BLaER1 treated with 17β-estradiol and CSF1 and Interleukin-3, amounts not matched to agents 10 nM and 100 nM (cell line): ENCODE measurements around the gene C9orf85.

Source experiments
- H3K27ac ChIP-seq, 11 experiments: shearing (Covaris generic); formaldehyde crosslinking; 2 replicates each; pipeline ENCODE4 v1.8.1; 2022
- H3K27me3 ChIP-seq, 11 experiments: shearing (Covaris generic); formaldehyde crosslinking; 2 replicates each; pipeline ENCODE4 v1.8.1; 2022
- H3K36me3 ChIP-seq, 11 experiments: shearing (Covaris generic); formaldehyde crosslinking; 2 replicates each; pipeline ENCODE4 v1.8.1; 2022
- H3K4me1 ChIP-seq, 10 experiments: shearing (Covaris generic); formaldehyde crosslinking; 2 replicates each; pipeline ENCODE4 v1.8.1; 2022
- H3K4me2 ChIP-seq, 11 experiments: shearing (Covaris generic); formaldehyde crosslinking; 2 replicates each; pipeline ENCODE4 v1.8.1; 2022
- H3K4me3 ChIP-seq, 10 experiments: shearing (Covaris generic); formaldehyde crosslinking; 2 replicates each; pipeline ENCODE4 v1.8.1; 2022
- H3K9ac ChIP-seq, 11 experiments: shearing (Covaris generic); formaldehyde crosslinking; 2 replicates each; pipeline ENCODE4 v1.8.1; 2022
- H3K9me3 ChIP-seq, 11 experiments: shearing (Covaris generic); formaldehyde crosslinking; replicated peaks in 1 of 11; 2 replicates each; pipeline ENCODE4 v1.8.1; 2022
- H4K20me1 ChIP-seq, 11 experiments: shearing (Covaris generic); formaldehyde crosslinking; 2 replicates each; pipeline ENCODE4 v1.8.1; 2022
- Cebpa-rat ChIP-seq, 11 experiments: shearing (Covaris generic); IDR thresholded peaks; 2 replicates each; pipeline ENCODE4 v1.8.1; 2022

The C9orf85 gene

DNA sequence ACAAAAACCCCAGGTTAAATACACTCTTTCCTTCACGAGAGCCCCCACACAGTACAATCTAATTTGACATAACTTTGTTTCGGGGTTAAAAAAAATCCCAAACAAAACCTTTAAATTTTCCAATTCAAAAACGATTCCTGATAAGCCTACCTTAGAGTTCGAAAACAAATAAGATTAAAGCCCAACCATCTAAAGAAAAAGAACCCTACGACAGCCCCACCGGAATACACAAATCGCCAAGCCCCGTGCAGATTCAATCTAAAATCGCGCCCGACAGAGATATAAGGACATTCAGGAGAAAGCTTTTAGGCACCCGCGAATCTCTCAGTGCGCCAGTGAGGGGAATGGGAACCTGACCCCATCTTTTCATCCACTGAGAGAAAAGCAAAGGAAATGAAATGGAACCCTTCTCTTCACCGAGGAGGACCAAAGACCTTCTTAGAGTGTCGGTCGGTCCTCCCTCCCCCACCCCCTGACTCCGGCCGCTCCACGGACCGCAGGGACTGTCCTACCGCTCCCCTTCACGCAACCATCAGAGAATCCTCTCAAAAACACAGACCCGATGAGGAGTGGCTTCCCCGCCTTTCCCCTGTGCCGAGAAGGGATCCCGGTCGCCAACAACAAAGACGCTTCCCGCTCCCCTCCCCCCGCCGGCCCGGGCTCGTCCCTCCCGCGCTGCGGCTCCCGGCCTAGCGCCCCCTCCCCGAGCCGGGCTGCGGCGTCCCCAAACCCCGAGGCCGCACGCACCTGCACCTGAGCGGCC, 1.4 kb upstream of the C9orf85 start:
- H4K20me1 ChIP-seq = peaks cover 44 to 87% (median 77%) of the 10 kb centered on the region in 11 experiments; a peak in 21 of 22 replicates
- peaks cover 9 to 19% (median 15%) of the 10 kb centered on the region in 11 experiments; a peak in 18 of 22 replicates for H3K36me3 ChIP-seq
- no peaks in the 10 kb centered on the region for H3K9me3 ChIP-seq
- peak overlapping the region; percentile 90 to 100 (median 97) for H3K9ac ChIP-seq
- H3K4me3 ChIP-seq = peak overlapping the region; percentile 82 to 100 (median 92)
- no peaks in the 10 kb centered on the region for H3K27me3 ChIP-seq
- peak overlapping the region; percentile 78 to 99 (median 93); a peak in 20 of 22 replicates for H3K4me2 ChIP-seq
- TF ChIP-seq Cebpa-rat (IDR thresholded peaks at IDR 0.05) = no peak
- peaks cover 40 to 59% (median 54%) of the 10 kb centered on the region in 10 experiments for H3K4me1 ChIP-seq
- peak overlapping the region; percentile 88 to 99 (median 95) for H3K27ac ChIP-seq

DNA sequence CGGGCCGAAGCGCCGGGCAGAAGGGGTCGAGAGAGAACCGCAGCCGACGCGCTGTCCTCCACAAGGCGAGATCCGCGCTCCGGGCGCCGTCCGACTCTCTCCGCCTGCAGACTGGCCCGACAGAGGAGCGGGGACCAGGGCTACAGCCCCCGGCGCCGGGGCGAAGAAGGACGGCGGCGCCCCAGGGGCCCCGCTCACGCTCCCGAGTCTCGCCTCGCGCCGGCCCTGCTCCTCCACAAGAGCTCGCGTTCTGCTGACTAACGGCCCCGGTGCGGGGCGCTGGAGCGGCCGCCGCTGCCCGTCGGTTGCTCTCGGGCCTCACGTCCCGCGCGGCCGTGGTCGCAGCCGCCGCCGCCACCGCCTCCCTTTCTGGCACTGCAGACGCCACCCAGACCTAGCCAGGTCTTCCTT, 784 bp upstream of the C9orf85 start:
- Histone ChIP-seq H3K9me3 (no peaks in the 10 kb centered on the region), H3K36me3 (peaks cover 6 to 15% (median 11%) of the 10 kb centered on the region in 11 experiments; a peak in 18 of 22 replicates), H3K4me1 (peaks cover 35 to 58% (median 50%) of the 10 kb centered on the region in 10 experiments), H3K27ac (peak overlapping the region; percentile 88 to 99 (median 95)), H3K4me3 (peak overlapping the region; percentile 82 to 100 (median 92)), H3K9ac (peak overlapping the region; percentile 90 to 100 (median 97)), H3K27me3 (no peaks in the 10 kb centered on the region), H4K20me1 (peaks cover 41 to 87% (median 71%) of the 10 kb centered on the region in 11 experiments; a peak in 21 of 22 replicates), H3K4me2 (peak overlapping the region; percentile 7 to 95 (median 42); a peak in 15 of 22 replicates)
- no peak for TF ChIP-seq Cebpa-rat (IDR thresholded peaks at IDR 0.05)

DNA sequence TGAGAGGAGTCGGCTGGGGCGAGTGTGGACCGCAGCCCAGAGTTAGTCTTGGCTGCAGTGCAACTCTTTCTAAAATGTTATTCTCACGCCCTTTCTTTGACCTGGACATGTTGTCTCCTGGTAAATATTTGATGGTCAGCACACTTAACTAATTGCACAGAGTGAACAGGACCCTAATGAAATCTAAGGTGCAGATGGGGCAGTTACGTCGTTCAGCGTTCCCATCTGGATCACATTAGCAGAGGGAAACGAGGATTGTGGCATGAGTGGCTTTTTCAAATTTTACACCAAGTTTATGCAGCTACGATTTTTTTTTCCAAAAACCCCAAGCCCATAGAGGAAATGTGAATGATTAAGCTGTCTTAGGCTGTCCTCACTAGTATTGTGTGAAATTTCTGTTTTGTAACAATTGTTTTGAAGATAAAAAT, 483 bp downstream of the C9orf85 start:
- Histone ChIP-seq H3K4me2 (peak overlapping the region; percentile 86 to 97 (median 92)), H3K4me1 (peaks cover 24 to 50% (median 38%) of the 10 kb centered on the region in 10 experiments), H3K9me3 (no peaks in the 10 kb centered on the region), H3K36me3 (peaks cover 0 to 10% (median 0%) of the 10 kb centered on the region in 11 experiments; a peak in 6 of 22 replicates), H3K4me3 (peak overlapping the region; percentile 75 to 100 (median 89)), H3K27ac (peak overlapping the region; percentile 66 to 99 (median 82)), H3K9ac (peak overlapping the region; percentile 72 to 100 (median 83)), H3K27me3 (no peaks in the 10 kb centered on the region), H4K20me1 (peaks cover 32 to 86% (median 62%) of the 10 kb centered on the region in 11 experiments; a peak in 21 of 22 replicates)
- no peak for TF ChIP-seq Cebpa-rat (IDR thresholded peaks at IDR 0.05)

DNA sequence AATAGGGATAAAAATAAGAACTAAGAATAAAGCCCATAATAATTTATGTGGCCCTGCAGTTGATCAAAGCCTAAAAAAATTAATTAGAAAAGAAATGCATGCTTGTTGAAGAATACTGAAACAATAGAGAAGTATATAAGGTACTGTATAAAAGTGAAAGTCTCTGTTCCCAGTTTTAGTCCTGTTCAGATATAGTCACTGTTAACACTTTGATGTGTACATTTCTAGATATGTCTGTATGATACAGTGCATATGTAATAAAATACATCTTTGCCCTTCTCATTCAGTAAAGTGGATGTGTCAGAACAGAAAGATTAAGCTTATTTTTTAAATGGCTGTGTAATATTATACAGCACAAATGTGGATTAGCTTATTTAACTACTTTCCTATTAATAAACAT, 4.1 kb downstream of the C9orf85 start:
- Histone ChIP-seq H4K20me1 (peaks cover 12 to 60% (median 30%) of the 10 kb centered on the region in 11 experiments; a peak in 18 of 22 replicates), H3K27me3 (no peaks in the 10 kb centered on the region), H3K36me3 (peaks cover 8 to 38% (median 20%) of the 10 kb centered on the region in 11 experiments; a peak in 21 of 22 replicates), H3K27ac (no peak overlapping the region), H3K4me1 (peaks cover 15 to 32% (median 25%) of the 10 kb centered on the region in 10 experiments), H3K4me3 (no peak overlapping the region), H3K9ac (no peak overlapping the region; a peak in 1 of 22 replicates), H3K4me2 (no peak overlapping the region; a peak in 1 of 22 replicates), H3K9me3 (peaks cover 0 to 5% (median 0%) of the 10 kb centered on the region in 11 experiments; a peak in 1 of 22 replicates)
- TF ChIP-seq Cebpa-rat (IDR thresholded peaks at IDR 0.05) = no peak

- H3K27ac ChIP-seq = no peak overlapping the region
- peak overlapping the region in 1 of 11 experiments; percentile 18; a peak in 2 of 22 replicates for H3K4me2 ChIP-seq
- H3K27me3 ChIP-seq = no peaks in the 10 kb centered on the region
- no peak overlapping the region for H3K9ac ChIP-seq
- H3K4me1 ChIP-seq = peaks cover 15 to 32% (median 25%) of the 10 kb centered on the region in 10 experiments
- no peak for TF ChIP-seq Cebpa-rat (IDR thresholded peaks at IDR 0.05)
- peaks cover 17 to 52% (median 30%) of the 10 kb centered on the region in 11 experiments; a peak in 21 of 22 replicates for H3K36me3 ChIP-seq
- peaks cover 12 to 63% (median 26%) of the 10 kb centered on the region in 11 experiments; a peak in 15 of 22 replicates for H4K20me1 ChIP-seq
- H3K9me3 ChIP-seq = peaks cover 0 to 5% (median 0%) of the 10 kb centered on the region in 11 experiments; a peak in 1 of 22 replicates
- H3K4me3 ChIP-seq = no peak overlapping the region
Observed at GRCh38 chr9:71916834-71917534, 5.5 kb downstream of the C9orf85 start.

GRCh38 chr9:71918419-71918818, 7.0 kb downstream of the C9orf85 start:
- no peak overlapping the region for H3K4me2 ChIP-seq
- H3K36me3 ChIP-seq = peaks cover 31 to 66% (median 44%) of the 10 kb centered on the region in 11 experiments
- TF ChIP-seq Cebpa-rat (IDR thresholded peaks at IDR 0.05) = no peak
- no peak overlapping the region for H3K27ac ChIP-seq
- H3K27me3 ChIP-seq = no peaks in the 10 kb centered on the region
- H4K20me1 ChIP-seq = peaks cover 5 to 50% (median 18%) of the 10 kb centered on the region in 11 experiments; a peak in 13 of 22 replicates
- no peak overlapping the region for H3K4me3 ChIP-seq
- H3K9ac ChIP-seq = no peak overlapping the region
- H3K9me3 ChIP-seq = peaks cover 0 to 5% (median 0%) of the 10 kb centered on the region in 11 experiments; a peak in 1 of 22 replicates
- peaks cover 2 to 19% (median 11%) of the 10 kb centered on the region in 10 experiments; a peak in 19 of 20 replicates for H3K4me1 ChIP-seq

DNA sequence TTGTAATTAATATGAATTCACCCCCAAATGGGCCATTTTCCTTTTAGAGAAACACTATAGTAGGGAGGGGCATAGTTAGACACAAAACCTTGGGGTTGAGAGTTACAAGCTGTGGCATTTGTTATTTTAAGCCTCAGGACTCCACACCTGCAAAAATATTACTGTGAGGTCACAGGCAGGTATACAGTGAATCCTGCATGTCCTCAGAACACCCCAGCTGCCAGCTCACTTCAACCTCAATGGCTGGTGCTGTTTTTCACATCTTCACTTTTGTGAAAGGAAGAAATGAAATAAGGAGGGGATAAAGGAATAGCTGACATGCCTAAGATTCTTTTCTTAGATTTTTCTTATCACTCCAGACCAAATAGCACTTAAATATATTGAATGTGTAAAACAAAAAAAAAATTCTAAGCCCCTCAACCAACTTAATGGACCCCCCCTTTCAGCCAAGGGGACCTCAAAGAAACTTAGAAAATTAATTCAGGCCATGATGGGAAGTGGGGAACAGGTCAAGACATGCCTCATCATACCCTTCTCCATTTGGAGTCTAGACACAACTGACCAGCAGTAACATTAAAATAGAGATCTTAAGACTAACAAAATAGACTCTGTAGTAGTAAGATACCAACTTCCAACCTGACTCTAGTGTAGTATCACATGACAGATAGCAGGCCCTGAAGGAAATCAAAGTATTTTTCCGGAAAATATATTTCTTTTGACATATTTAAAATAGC, 9.2 kb downstream of the C9orf85 start:
- H3K27me3 ChIP-seq = no peaks in the 10 kb centered on the region
- peaks cover 33 to 87% (median 50%) of the 10 kb centered on the region in 11 experiments for H3K36me3 ChIP-seq
- no peak overlapping the region for H3K4me2 ChIP-seq
- H3K27ac ChIP-seq = no peak overlapping the region
- peaks cover 0 to 37% (median 11%) of the 10 kb centered on the region in 11 experiments; a peak in 11 of 22 replicates for H4K20me1 ChIP-seq
- no peak overlapping the region for H3K4me3 ChIP-seq
- H3K9me3 ChIP-seq = peaks cover 0 to 5% (median 0%) of the 10 kb centered on the region in 11 experiments; a peak in 1 of 22 replicates
- no peak overlapping the region for H3K9ac ChIP-seq
- H3K4me1 ChIP-seq = peaks cover 0 to 5% (median 0%) of the 10 kb centered on the region in 10 experiments; a peak in 1 of 20 replicates
- no peak for TF ChIP-seq Cebpa-rat (IDR thresholded peaks at IDR 0.05)
